ENCODE results near the gene FAM171A1.

The FAM171A1 gene

GRCh38 chr10:15214237-15214636 lies 156.9 kb downstream of the FAM171A1 start:
- Histone ChIP-seq H3K27ac (no peak overlapping the region), H3K27me3 (peaks cover 16% of the 10 kb centered on the region), H3K9me3 (no peaks in the 10 kb centered on the region), H3K4me1 (ENCODE audit: control insufficient read depth in 1 of 2, insufficient read depth in 1 of 2, low read depth in 1 of 2, low read length in 1 of 2) (no peaks in the 10 kb centered on the region), H3K36me3 (no peaks in the 10 kb centered on the region), H3K4me3 (ENCODE audit: low read depth in 1 of 2, low read length in 1 of 2) (no peak overlapping the region)
- TF ChIP-seq, protein P1, sequence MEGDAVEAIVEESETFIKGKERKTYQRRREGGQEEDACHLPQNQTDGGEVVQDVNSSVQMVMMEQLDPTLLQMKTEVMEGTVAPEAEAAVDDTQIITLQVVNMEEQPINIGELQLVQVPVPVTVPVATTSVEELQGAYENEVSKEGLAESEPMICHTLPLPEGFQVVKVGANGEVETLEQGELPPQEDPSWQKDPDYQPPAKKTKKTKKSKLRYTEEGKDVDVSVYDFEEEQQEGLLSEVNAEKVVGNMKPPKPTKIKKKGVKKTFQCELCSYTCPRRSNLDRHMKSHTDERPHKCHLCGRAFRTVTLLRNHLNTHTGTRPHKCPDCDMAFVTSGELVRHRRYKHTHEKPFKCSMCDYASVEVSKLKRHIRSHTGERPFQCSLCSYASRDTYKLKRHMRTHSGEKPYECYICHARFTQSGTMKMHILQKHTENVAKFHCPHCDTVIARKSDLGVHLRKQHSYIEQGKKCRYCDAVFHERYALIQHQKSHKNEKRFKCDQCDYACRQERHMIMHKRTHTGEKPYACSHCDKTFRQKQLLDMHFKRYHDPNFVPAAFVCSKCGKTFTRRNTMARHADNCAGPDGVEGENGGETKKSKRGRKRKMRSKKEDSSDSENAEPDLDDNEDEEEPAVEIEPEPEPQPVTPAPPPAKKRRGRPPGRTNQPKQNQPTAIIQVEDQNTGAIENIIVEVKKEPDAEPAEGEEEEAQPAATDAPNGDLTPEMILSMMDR (IDR thresholded peaks at IDR 0.05) = no peak

DNA sequence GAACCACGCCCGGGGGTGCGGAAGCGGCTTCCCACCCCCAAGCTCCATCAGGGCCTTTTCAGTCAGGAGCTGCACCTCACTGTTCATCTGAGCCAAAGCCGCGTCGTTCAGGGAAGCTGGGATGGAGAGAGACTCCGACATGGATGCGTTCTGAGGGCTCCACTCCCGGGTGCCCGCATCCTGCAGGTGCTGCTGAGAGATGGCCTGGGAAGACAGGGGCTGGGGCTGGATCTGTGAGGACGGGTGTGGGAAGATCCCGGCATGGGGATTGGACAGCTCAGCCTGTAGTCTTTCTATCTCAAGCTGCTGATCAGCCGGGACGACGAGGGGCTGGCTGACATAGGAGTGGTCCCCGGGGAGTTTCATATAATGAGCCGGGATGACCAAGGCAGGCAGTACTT lies 157.6 kb downstream of the FAM171A1 start:
- H3K27ac ChIP-seq = no peak overlapping the region

DNA sequence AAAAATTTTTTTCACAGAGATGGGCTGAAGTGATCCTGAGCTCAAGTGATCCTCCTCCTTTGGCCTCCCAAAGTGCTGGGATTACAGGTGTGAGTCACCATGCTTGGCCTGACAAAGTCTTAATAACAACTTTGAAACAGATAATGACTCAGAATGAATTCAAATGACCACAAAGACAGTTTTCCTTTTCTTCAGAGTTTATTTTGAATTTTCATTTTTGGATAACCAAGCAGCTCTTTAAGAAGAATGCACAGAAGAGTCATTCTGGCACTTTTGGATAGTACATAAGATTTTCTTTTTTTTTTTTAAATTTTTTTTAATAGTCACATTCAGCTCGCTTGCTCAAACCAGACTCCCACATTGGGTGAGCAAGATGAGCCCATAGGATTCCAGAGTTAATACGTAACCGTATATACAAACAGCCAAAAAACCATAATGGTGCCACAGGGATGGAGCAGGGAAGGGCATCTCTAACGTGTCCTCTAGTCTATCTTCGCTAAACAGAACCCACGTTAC lies 159.6 kb downstream of the FAM171A1 start:
- Histone ChIP-seq H3K4me1 (ENCODE audit: control insufficient read depth in 1 of 2, insufficient read depth in 1 of 2, low read depth in 1 of 2, low read length in 1 of 2) (peaks cover 0 to 3% of the 10 kb centered on the region in 2 experiments), H3K27me3 (peaks cover 18% of the 10 kb centered on the region), H3K9me3 (no peaks in the 10 kb centered on the region), H3K4me3 (ENCODE audit: low read depth in 1 of 2, low read length in 1 of 2) (no peak overlapping the region), H3K27ac (no peak overlapping the region), H3K36me3 (no peaks in the 10 kb centered on the region)
- TF ChIP-seq, protein P1 (IDR thresholded peaks at IDR 0.05) = no peak

More for the DNA sequence above, 157.6 kb downstream of the FAM171A1 start:
- no peaks in the 10 kb centered on the region for H3K9me3 ChIP-seq
- H3K36me3 ChIP-seq = no peaks in the 10 kb centered on the region
- TF ChIP-seq, protein P1 (IDR thresholded peaks at IDR 0.05) = no peak
- peaks cover 0 to 3% of the 10 kb centered on the region in 2 experiments for H3K4me1 ChIP-seq (ENCODE audit: control insufficient read depth in 1 of 2, insufficient read depth in 1 of 2, low read depth in 1 of 2, low read length in 1 of 2)
- no peak overlapping the region for H3K4me3 ChIP-seq (ENCODE audit: low read depth in 1 of 2, low read length in 1 of 2)
- H3K27me3 ChIP-seq = peaks cover 16% of the 10 kb centered on the region

GRCh38 chr10:15210521-15210920 lies 160.6 kb downstream of the FAM171A1 start:
- no peak overlapping the region for H3K27ac ChIP-seq
- TF ChIP-seq, protein P1 (IDR thresholded peaks at IDR 0.05) = no peak
- H3K4me3 ChIP-seq (ENCODE audit: low read depth in 1 of 2, low read length in 1 of 2) = no peak overlapping the region
- H3K36me3 ChIP-seq = no peaks in the 10 kb centered on the region
- peaks cover 26% of the 10 kb centered on the region for H3K27me3 ChIP-seq
- peaks cover 0 to 3% of the 10 kb centered on the region in 2 experiments for H3K4me1 ChIP-seq (ENCODE audit: control insufficient read depth in 1 of 2, insufficient read depth in 1 of 2, low read depth in 1 of 2, low read length in 1 of 2)
- H3K9me3 ChIP-seq = no peaks in the 10 kb centered on the region

DNA sequence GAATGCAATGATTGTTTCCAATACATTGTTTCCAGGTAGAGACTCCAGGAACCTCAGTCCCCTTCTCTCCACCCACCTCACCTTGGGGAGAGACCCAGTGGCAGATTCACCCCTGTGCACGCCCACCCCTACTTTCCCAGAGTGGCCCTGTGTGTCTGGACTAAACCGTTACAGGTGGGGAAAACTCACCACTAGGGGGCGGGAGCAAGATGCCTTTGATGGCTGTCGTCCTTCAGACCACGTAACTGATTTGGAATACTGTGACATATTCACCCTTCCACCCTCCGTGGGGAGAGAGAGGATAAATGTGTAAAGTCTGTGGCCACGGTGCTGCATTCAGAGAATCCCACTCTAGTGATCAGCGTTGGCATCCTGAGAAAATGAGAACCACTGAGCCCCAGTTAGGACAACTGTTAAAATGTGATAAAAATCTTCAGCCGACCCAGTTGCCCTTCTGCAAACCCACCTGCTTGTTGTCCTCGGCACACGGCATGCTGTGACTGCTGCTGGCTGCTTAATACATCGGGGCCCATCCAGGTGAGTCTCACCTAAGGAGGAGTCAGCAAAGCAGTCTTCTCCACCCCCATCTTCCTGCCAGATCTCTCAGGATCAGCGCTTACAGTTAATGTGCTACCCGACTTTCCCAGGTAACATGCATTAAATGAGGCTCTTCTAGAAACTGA lies 161.1 kb downstream of the FAM171A1 start:
- no peak overlapping the region for H3K4me3 ChIP-seq (ENCODE audit: low read depth in 1 of 2, low read length in 1 of 2)
- H3K36me3 ChIP-seq = no peaks in the 10 kb centered on the region
- no peaks in the 10 kb centered on the region for H3K9me3 ChIP-seq
- TF ChIP-seq, protein P1 (IDR thresholded peaks at IDR 0.05) = peak; percentile 48
- H3K27me3 ChIP-seq = peaks cover 26% of the 10 kb centered on the region
- H3K27ac ChIP-seq = no peak overlapping the region
- peaks cover 0 to 3% of the 10 kb centered on the region in 2 experiments for H3K4me1 ChIP-seq (ENCODE audit: control insufficient read depth in 1 of 2, insufficient read depth in 1 of 2, low read depth in 1 of 2, low read length in 1 of 2)

All from neutrophil (primary cell).